ENCODE data around the gene PLD5. TPM values are rescaled to one million over a fixed set of nuclear protein-coding genes. Genes with fewer than 3 reads are reported as not detected.
A peak's percentile ranks its signal among the peaks of the same experiment; 100 is the strongest.

PLD5 gene
- total RNA-seq (2021) (6.9 and 9.2 TPM in 2 replicates), Bru-seq, nascent RNA (percentile 60 among the genes with signal in this experiment), BruChase-seq, experiment 1, labeled RNA remaining after a 2-hour chase (percentile 55 among the genes with signal in this experiment), BruChase-seq, experiment 2, labeled RNA remaining after a 6-hour chase (percentile 52 among the genes with signal in this experiment)
- long read RNA-seq, full-length matches to known transcripts: 1 of 6 reads
- long read RNA-seq, partial matches to known transcripts: 0 of 6 reads
- long read RNA-seq, other reads (novel, unspliced or antisense): 5 of 6 reads

- Histone ChIP-seq H3K36me3 (ENCODE audit: insufficient read depth, low read length, poor library complexity, severe bottlenecking) (no peaks in the 10 kb centered on the region), H3K27me3 (replicated peaks; ENCODE audit: insufficient read depth, low read depth, low read length, poor library complexity) (no peaks in the 10 kb centered on the region), H3K4me1 (ENCODE audit: insufficient read depth, low read length, poor library complexity, severe bottlenecking) (no peaks in the 10 kb centered on the region), H3K9me3 (ENCODE audit: low read depth, low read length, poor library complexity, severe bottlenecking) (no peaks in the 10 kb centered on the region), H3K27ac (ENCODE audit: low read depth, low read length, poor library complexity, severe bottlenecking) (no peak within 1 kb of the TSS), H3K4me3 (ENCODE audit: low read depth, low read length, poor library complexity, severe bottlenecking) (peak within 1 kb of the TSS; percentile 58)
- BruUV-seq (replicated peaks): no TSS peak
- DNase-seq (ENCODE audit: low spot score): peak; percentile 39
- intact Hi-C loops (cut with micrococcal nuclease; ENCODE audit: unreplicated experiment): no loop called here
- no peak for TF ChIP-seq CTCF (conservative IDR thresholded peaks at IDR 0.05; ENCODE audit: low read depth, low read length)
- TF ChIP-seq EZH2 (IDR thresholded peaks at IDR 0.05; ENCODE audit: borderline replicate concordance, low read depth, low read length, poor library complexity, severe bottlenecking): no peak
- POLR2A ChIA-PET (ENCODE audit: low non-redundant PET): no interaction called here
- CTCF ChIA-PET: no interaction called here
Observed at GRCh38 chr1:242524571-242525359, at the start of gene PLD5. Gene PLD5, minus strand, starts transcription at chr1:242524697.

- no peaks in the 10 kb centered on the region for H3K4me1 ChIP-seq (ENCODE audit: insufficient read depth, low read length, poor library complexity, severe bottlenecking)
- no peaks in the 10 kb centered on the region for H3K36me3 ChIP-seq (ENCODE audit: insufficient read depth, low read length, poor library complexity, severe bottlenecking)
- POLR2A ChIA-PET (ENCODE audit: low non-redundant PET): no interaction called here
- DNase-seq (ENCODE audit: low spot score): no peak
- intact Hi-C loops (cut with micrococcal nuclease; ENCODE audit: unreplicated experiment): no loop called here
- no TSS peak for BruUV-seq (replicated peaks)
- TF ChIP-seq EZH2 (IDR thresholded peaks at IDR 0.05; ENCODE audit: borderline replicate concordance, low read depth, low read length, poor library complexity, severe bottlenecking) (no peak), CTCF (conservative IDR thresholded peaks at IDR 0.05; ENCODE audit: low read depth, low read length) (no peak)
- no peak overlapping the region for H3K4me3 ChIP-seq (ENCODE audit: low read depth, low read length, poor library complexity, severe bottlenecking)
- no peaks in the 10 kb centered on the region for H3K27me3 ChIP-seq (replicated peaks; ENCODE audit: insufficient read depth, low read depth, low read length, poor library complexity)
- H3K9me3 ChIP-seq (ENCODE audit: low read depth, low read length, poor library complexity, severe bottlenecking): no peaks in the 10 kb centered on the region
- H3K27ac ChIP-seq (ENCODE audit: low read depth, low read length, poor library complexity, severe bottlenecking): no peak overlapping the region
- CTCF ChIA-PET: no interaction called here
Observed at GRCh38 chr1:242569867-242570266, 45.4 kb upstream of the PLD5 start.

- Histone ChIP-seq H3K4me3 (ENCODE audit: low read depth, low read length, poor library complexity, severe bottlenecking) (no peak overlapping the region), H3K4me1 (ENCODE audit: insufficient read depth, low read length, poor library complexity, severe bottlenecking) (no peaks in the 10 kb centered on the region), H3K27ac (ENCODE audit: low read depth, low read length, poor library complexity, severe bottlenecking) (no peak overlapping the region), H3K9me3 (ENCODE audit: low read depth, low read length, poor library complexity, severe bottlenecking) (no peaks in the 10 kb centered on the region), H3K27me3 (replicated peaks; ENCODE audit: insufficient read depth, low read depth, low read length, poor library complexity) (no peaks in the 10 kb centered on the region), H3K36me3 (ENCODE audit: insufficient read depth, low read length, poor library complexity, severe bottlenecking) (no peaks in the 10 kb centered on the region)
- DNase-seq (ENCODE audit: low spot score): no peak
- CTCF ChIA-PET: no interaction called here
- intact Hi-C loops (cut with micrococcal nuclease; ENCODE audit: unreplicated experiment): no loop called here
- POLR2A ChIA-PET (ENCODE audit: low non-redundant PET): no interaction called here
- TF ChIP-seq EZH2 (IDR thresholded peaks at IDR 0.05; ENCODE audit: borderline replicate concordance, low read depth, low read length, poor library complexity, severe bottlenecking) (no peak), CTCF (conservative IDR thresholded peaks at IDR 0.05; ENCODE audit: low read depth, low read length) (no peak)
- no TSS peak for BruUV-seq (replicated peaks)
Observed at GRCh38 chr1:242568666-242569065, 44.2 kb upstream of the PLD5 start.
